ENCODE results near the gene POLK. TPM values are rescaled to one million over a fixed set of nuclear protein-coding genes. Genes with fewer than 3 reads are reported as not detected.
A peak's percentile ranks its signal among the peaks of the same experiment; 100 is the strongest.

The POLK gene
- total and polyA plus RNA-seq, 2 of the 8 experiments (the other 6 are each of a cell fraction or from before 2014, with no cell fraction given), result 2.0 to 9.0 TPM

DNA sequence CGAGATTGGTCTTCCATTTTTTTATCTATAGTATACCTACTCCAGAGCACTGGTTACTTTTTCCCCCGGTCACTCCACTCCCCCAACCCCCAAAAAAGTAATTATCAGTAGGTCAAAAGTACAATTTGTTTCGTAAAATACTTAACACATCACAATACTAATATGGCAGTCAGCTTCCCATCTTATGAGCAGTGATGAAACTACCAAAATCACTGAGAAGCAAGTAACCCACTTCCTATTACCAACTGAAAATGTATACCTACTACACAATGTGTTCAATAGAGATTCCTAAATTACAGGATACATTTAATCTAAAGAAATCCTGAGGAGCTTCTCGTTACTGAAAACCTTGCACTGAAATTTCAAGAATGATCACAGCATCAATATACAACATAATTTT lies 2.1 kb upstream of the POLK start:
- Histone ChIP-seq H3K23ac (ENCODE audit: insufficient read length) (no peak overlapping the region), H3K23me2 (ENCODE audit: low read depth, low read length) (peaks cover 2% of the 10 kb centered on the region; the same call in 1 of the 2 replicates), H3K36me3 (ENCODE audit: control insufficient read depth in 2 of 4, insufficient read depth in 4 of 4, low read length in 3 of 4) (peaks cover 0 to under 1% (median 0%) of the 10 kb centered on the region in 4 experiments; a peak in 1 of 8 replicates), H3K18ac (ENCODE audit: extremely low read depth, low read length) (no peak overlapping the region), H2BK5ac (ENCODE audit: low read depth, low read length) (no peak overlapping the region), H3K4me2 (ENCODE audit: insufficient read depth in 1 of 2, low read depth in 2 of 2, low read length in 2 of 2) (peak overlapping the region; percentile 73 to 85), H3K4ac (replicated peaks; ENCODE audit: insufficient read length, low read depth, low read length) (no peak overlapping the region), H3K4me1 (replicated peaks in 1 of 4; ENCODE audit: control insufficient read depth in 3 of 4, insufficient read depth in 4 of 4, low read length in 3 of 4) (peaks cover 0 to 3% (median 0%) of the 10 kb centered on the region in 4 experiments; a peak in 2 of 7 replicates), H3K79me2 (ENCODE audit: control insufficient read depth in 1 of 2, insufficient read depth in 2 of 2, low read length in 2 of 2) (peaks cover 0 to 56% of the 10 kb centered on the region in 2 experiments; a peak in 3 of 4 replicates), H2BK120ac (replicated peaks; ENCODE audit: low read depth, low read length) (no peak overlapping the region), H3K4me3 (ENCODE audit: extremely low read depth in 1 of 4, insufficient read depth in 2 of 4, low read depth in 3 of 4, low read length in 4 of 4) (peak overlapping the region in 2 of 4 experiments; percentile 81 to 82; a peak in 3 of 8 replicates), H3K9me3 (ENCODE audit: insufficient read depth in 2 of 2, low read depth in 1 of 2, low read length in 1 of 2) (no peaks in the 10 kb centered on the region), H2BK12ac (ENCODE audit: low read depth, low read length) (no peak overlapping the region), H2AK5ac (ENCODE audit: low read depth, low read length) (no peak overlapping the region), H3K56ac (replicated peaks; ENCODE audit: insufficient read length, low read depth, low read length) (no peak overlapping the region), H3K27ac (ENCODE audit: low read depth, low read length) (no peak overlapping the region), H3K14ac (ENCODE audit: insufficient read length) (no peak overlapping the region), H3K27me3 (replicated peaks in 1 of 4; ENCODE audit: control insufficient read depth in 3 of 4, extremely low read depth in 1 of 4, insufficient read depth in 3 of 4, low read length in 3 of 4) (no peaks in the 10 kb centered on the region), H2BK20ac (ENCODE audit: low read length) (no peak overlapping the region), H4K91ac (replicated peaks; ENCODE audit: insufficient read length, low read length) (no peak overlapping the region), H2AFZ (ENCODE audit: low read length) (no peak overlapping the region), H3K79me1 (ENCODE audit: low read depth, low read length) (peaks cover 2% of the 10 kb centered on the region; the same call in 1 of the 2 replicates), H4K8ac (ENCODE audit: extremely low read depth, insufficient read depth, low read length) (no peak overlapping the region), H3K9ac (replicated peaks in 1 of 4; ENCODE audit: extremely low read depth in 1 of 4, low read depth in 3 of 4, low read length in 3 of 4) (no peak overlapping the region), H2BK15ac (ENCODE audit: low read length) (no peak overlapping the region), H4K20me1 (replicated peaks in 1 of 2; ENCODE audit: control insufficient read depth in 1 of 2, insufficient read depth in 2 of 2, low read length in 2 of 2) (no peaks in the 10 kb centered on the region), H4K5ac (ENCODE audit: insufficient read length, low read depth, low read length) (no peak overlapping the region)
- ChIA-PET POLR2A (ENCODE audit: partially characterized antibody) (interaction anchor here (1.3 kb wide), 1 partner anchor 15 kb away, joined by 4 read pairs; no protein-coding TSS in a partner anchor), CTCF (ENCODE audit: partially characterized antibody) (no interaction called here)
- TF ChIP-seq USF2 (IDR thresholded peaks at IDR 0.05; ENCODE audit: low read length) (no peak), FOSL1 (IDR thresholded peaks at IDR 0.05; ENCODE audit: insufficient read depth, low read depth, low read length) (no peak)
- WGBS, 2 experiments (ENCODE audit: extremely low coverage in 1 of 2, insufficient coverage in 1 of 2, insufficient read length in 1 of 2, insufficient replicate concordance in 2 of 2, low coverage in 1 of 2, low lambda C conversion rate in 2 of 2, missing lambda C conversion rate in 1 of 2), result 86% methylated on average over 4 of the region's 4 CpGs; no CpG with 5 or more reads in 1 of the 2 experiments
- FAIRE-seq, result no peak
- no peak for DNase-seq (ENCODE audit: low read depth in 1 of 2, low spot score in 2 of 2)
